Stimulated activated CD8-positive, alpha-beta memory T cell treated with anti-CD3 and anti-CD28 coated beads, Interleukin-12 subunit alpha, Interleukin-12 subunit beta, amount 100 ng/mL, for 24 hours (primary cell): ENCODE measurements around the gene PSMD11.
A peak's percentile ranks its signal among the peaks of the same experiment; 100 is the strongest.
"Not testable (repeated sequence)": the region's sequence is repeated elsewhere in the genome, so short reads cannot be mapped to it uniquely, and the experiment has no call there.

Experiments used
- DNase-seq: peaks from one replicate; pipeline ENCODE4 v3.0.0-alpha.2; 2020; ENCODE audit errors: extremely low read depth

The PSMD11 gene

GRCh38 chr17:32444301-32445073 lies at the start of gene PSMD11:
TSS of gene PSMD11 (plus strand) at chr17:32444510. CDS start at chr17:32444524, 14 bp downstream.
- peak; percentile 99 for DNase-seq

- DNase-seq = no peak
Observed at GRCh38 chr17:32396343-32396742, 48.0 kb upstream of the PSMD11 start.

GRCh38 chr17:32398946-32399345 lies 45.4 kb upstream of the PSMD11 start:
- no peak for DNase-seq

GRCh38 chr17:32410085-32410484 lies 34.2 kb upstream of the PSMD11 start:
- not testable (repeated sequence) for DNase-seq

GRCh38 chr17:32426894-32427293 lies 17.4 kb upstream of the PSMD11 start:
- DNase-seq = no peak

GRCh38 chr17:32429598-32429997 lies 14.7 kb upstream of the PSMD11 start:
- no peak for DNase-seq

- no peak for DNase-seq
Observed at GRCh38 chr17:32440722-32441121, 3.6 kb upstream of the PSMD11 start.

- no peak for DNase-seq
Observed at GRCh38 chr17:32441886-32442285, 2.4 kb upstream of the PSMD11 start.

- no peak for DNase-seq
Observed at GRCh38 chr17:32443827-32444300, 446 bp upstream of the PSMD11 start.

- DNase-seq = peak; percentile 2
Observed at GRCh38 chr17:32445074-32445415, 735 bp downstream of the PSMD11 start.

- no peak for DNase-seq
Observed at GRCh38 chr17:32445497-32445896, 1.2 kb downstream of the PSMD11 start.

- no peak for DNase-seq
Observed at GRCh38 chr17:32445971-32446370, 1.7 kb downstream of the PSMD11 start.

GRCh38 chr17:32446949-32447348 lies 2.6 kb downstream of the PSMD11 start:
- no peak for DNase-seq

- DNase-seq = no peak
Observed at GRCh38 chr17:32449963-32450362, 5.7 kb downstream of the PSMD11 start.

GRCh38 chr17:32450379-32450778 lies 6.1 kb downstream of the PSMD11 start:
- not testable (repeated sequence) for DNase-seq

- DNase-seq = no peak
Observed at GRCh38 chr17:32451879-32452278, 7.6 kb downstream of the PSMD11 start.

- DNase-seq = no peak
Observed at GRCh38 chr17:32452281-32452680, 8.0 kb downstream of the PSMD11 start.

GRCh38 chr17:32453370-32453769 lies 9.1 kb downstream of the PSMD11 start:
- no peak for DNase-seq

- DNase-seq = no peak
Observed at GRCh38 chr17:32458371-32458770, 14.1 kb downstream of the PSMD11 start.

- DNase-seq = no peak
Observed at GRCh38 chr17:32460054-32460453, 15.7 kb downstream of the PSMD11 start.

GRCh38 chr17:32461498-32461852 lies 17.2 kb downstream of the PSMD11 start:
- no peak for DNase-seq

- no peak for DNase-seq
Observed at GRCh38 chr17:32461853-32462617, 17.7 kb downstream of the PSMD11 start.

- no peak for DNase-seq
Observed at GRCh38 chr17:32463304-32463703, 19.0 kb downstream of the PSMD11 start.
